Measurements from ENCODE around the gene CACNA1A. TPM values are rescaled to one million over a fixed set of nuclear protein-coding genes. Genes with fewer than 3 reads are reported as not detected.

Gene CACNA1A
- total RNA-seq, 2 donors from 2014 or later = 6.7 to 7.6 TPM

DNA sequence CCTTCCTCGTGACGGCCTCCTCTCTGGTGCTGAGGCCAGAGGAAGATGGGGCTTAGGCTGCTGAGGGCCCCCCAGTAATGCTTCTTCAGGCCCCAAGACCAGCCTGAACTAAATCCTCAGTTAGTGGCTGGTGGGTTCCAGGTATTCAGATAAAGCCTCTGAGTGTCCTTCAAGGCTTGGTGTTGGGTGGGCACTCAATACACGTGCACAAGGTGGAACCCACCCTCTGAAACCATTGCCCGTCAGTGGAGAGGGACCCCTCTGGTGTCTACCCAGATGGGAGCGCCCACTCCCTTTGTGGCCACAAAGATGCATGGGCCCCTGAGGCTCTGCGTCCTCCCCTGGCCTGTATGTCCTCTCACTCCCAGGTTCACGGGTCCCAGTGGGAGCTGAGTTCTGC is 277.0 kb downstream of the CACNA1A start:
- intact Hi-C loops (cut with DNase I) = no loop called here
- H3K4me1 ChIP-seq = peaks cover 7% of the 10 kb centered on the region
- no peak overlapping the region for H3K27ac ChIP-seq
- WGBS, 2 donors = 40 to 64% methylated on average over 4 to 7 of the region's 7 CpGs
- H3K36me3 ChIP-seq (replicated peaks in 1 of 2; ENCODE audit: insufficient read depth in 1 of 2, low read depth in 2 of 2) = no peaks in the 10 kb centered on the region
- ATAC-seq = no peak
- DNase-seq = no peak
- no peaks in the 10 kb centered on the region for H3K9me3 ChIP-seq
- H3K4me3 ChIP-seq = no peak overlapping the region
- no peak for TF ChIP-seq POLR2A (IDR thresholded peaks at IDR 0.05)
- TF ChIP-seq, protein P1, sequence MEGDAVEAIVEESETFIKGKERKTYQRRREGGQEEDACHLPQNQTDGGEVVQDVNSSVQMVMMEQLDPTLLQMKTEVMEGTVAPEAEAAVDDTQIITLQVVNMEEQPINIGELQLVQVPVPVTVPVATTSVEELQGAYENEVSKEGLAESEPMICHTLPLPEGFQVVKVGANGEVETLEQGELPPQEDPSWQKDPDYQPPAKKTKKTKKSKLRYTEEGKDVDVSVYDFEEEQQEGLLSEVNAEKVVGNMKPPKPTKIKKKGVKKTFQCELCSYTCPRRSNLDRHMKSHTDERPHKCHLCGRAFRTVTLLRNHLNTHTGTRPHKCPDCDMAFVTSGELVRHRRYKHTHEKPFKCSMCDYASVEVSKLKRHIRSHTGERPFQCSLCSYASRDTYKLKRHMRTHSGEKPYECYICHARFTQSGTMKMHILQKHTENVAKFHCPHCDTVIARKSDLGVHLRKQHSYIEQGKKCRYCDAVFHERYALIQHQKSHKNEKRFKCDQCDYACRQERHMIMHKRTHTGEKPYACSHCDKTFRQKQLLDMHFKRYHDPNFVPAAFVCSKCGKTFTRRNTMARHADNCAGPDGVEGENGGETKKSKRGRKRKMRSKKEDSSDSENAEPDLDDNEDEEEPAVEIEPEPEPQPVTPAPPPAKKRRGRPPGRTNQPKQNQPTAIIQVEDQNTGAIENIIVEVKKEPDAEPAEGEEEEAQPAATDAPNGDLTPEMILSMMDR (IDR thresholded peaks at IDR 0.05) = no peak
- H3K27me3 ChIP-seq = peaks cover 0 to 5% of the 10 kb centered on the region in 2 donors

DNA sequence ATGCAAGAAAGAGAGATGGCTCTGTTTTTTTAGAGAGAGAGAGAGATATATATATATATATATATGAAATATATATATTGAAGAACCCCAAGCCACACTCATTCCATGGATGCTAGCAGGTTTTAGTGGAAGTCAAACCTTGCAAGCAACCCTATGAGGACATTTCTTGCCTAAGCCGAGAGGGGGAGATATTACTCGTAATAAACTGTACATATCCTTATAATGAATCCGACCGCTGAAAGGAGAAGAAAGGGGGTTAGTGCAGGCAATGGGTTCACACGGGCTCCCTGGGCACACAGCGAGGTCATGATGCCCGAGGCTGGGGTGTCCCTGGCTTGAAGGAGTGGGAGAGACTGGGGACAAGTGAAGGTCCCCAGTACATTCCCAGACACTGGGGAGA is 277.7 kb downstream of the CACNA1A start:
- intact Hi-C loops (cut with DNase I) = no loop called here
- Histone ChIP-seq H3K4me3 (no peak overlapping the region), H3K36me3 (replicated peaks in 1 of 2; ENCODE audit: insufficient read depth in 1 of 2, low read depth in 2 of 2) (no peaks in the 10 kb centered on the region), H3K9me3 (no peaks in the 10 kb centered on the region), H3K4me1 (peaks cover 7% of the 10 kb centered on the region), H3K27ac (no peak overlapping the region), H3K27me3 (peaks cover 0 to 5% of the 10 kb centered on the region in 2 donors)
- TF ChIP-seq, protein P1 (IDR thresholded peaks at IDR 0.05) = no peak
- TF ChIP-seq POLR2A (IDR thresholded peaks at IDR 0.05) = no peak
- no peak for ATAC-seq
- DNase-seq = no peak
- 57 to 64% methylated on average over 7 of the region's 7 CpGs for WGBS, 2 donors

DNA sequence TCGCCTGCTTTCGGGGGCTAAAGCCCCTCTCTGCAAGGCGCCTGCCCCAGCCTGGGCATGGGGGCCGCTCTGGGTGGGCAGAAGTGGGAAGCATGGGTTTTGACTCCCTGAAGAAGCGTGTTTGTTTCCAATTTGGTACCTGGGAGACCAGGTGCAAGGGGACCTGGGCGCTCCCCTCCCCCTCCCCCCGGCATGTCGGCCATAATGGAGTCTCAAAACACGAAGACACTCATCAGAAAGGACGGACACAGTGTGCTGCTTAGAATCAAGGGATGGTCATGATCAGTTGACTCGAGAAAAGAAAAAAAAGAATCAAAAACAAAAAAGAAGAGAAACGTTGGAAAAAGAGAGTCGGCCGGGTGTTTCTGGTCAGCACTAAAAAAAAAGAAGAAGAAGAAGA is 279.3 kb downstream of the CACNA1A start:
- peaks cover 7% of the 10 kb centered on the region for H3K4me1 ChIP-seq
- WGBS, 2 donors = 60% methylated on average over 13 to 14 of the region's 14 CpGs

DNA sequence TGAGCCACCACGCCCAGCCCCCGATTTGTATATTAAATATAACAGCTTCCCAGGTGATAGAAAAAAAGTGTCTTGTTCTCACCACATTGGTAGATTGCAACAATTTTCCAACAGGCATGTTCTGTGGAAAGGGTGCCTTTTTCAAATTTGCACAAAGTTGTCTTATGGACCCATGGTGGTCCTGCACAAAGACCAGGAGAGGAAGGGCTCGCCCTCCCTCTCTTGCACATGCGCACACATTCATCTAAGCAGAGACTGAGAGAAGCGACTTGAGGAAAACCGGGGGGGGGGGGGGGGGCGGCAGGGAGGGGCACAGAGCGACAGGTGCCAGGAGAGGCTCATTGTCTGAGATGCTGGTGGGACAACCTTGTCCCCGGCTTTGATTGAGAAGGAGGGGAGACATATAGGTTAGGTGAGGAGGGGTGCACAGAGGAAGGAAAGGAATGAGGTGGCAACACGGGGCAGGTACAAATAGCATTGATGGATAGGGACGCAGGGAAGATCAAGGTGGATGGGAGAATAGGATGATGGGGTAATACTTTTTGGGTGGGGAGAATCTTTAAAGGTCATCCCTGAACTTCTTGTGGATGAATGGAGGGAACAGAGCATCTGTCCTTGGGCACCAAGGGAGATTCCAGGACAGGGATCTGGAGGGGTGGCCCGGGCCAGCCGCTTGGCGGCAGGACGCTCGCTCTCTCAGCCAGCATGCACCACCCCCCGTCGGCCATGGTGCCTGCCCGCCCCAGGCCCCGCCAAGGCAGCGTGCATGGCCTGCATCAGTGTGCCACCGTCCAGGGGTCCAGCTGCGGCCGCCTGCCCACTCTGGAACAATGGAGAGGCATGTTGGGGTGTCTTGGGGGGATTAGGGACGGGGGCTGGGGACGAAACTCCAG is 280.1 kb downstream of the CACNA1A start:
- no peak for DNase-seq
- ATAC-seq = no peak
- Histone ChIP-seq H3K4me1 (peaks cover under 1% of the 10 kb centered on the region), H3K36me3 (replicated peaks in 1 of 2; ENCODE audit: insufficient read depth in 1 of 2, low read depth in 2 of 2) (no peaks in the 10 kb centered on the region), H3K9me3 (no peaks in the 10 kb centered on the region), H3K27ac (no peak overlapping the region), H3K27me3 (peaks cover 0 to 5% of the 10 kb centered on the region in 2 donors), H3K4me3 (no peak overlapping the region)
- intact Hi-C loops (cut with DNase I) = no loop called here
- WGBS, 2 donors = 61 to 67% methylated on average over 17 to 26 of the region's 26 CpGs
- no peak for TF ChIP-seq POLR2A (IDR thresholded peaks at IDR 0.05)
- TF ChIP-seq, protein P1 (IDR thresholded peaks at IDR 0.05) = no peak

More for the DNA sequence above, 279.3 kb downstream of the CACNA1A start:
- Histone ChIP-seq H3K9me3 (no peaks in the 10 kb centered on the region), H3K36me3 (replicated peaks in 1 of 2; ENCODE audit: insufficient read depth in 1 of 2, low read depth in 2 of 2) (no peaks in the 10 kb centered on the region), H3K27me3 (peaks cover 0 to 5% of the 10 kb centered on the region in 2 donors), H3K27ac (no peak overlapping the region), H3K4me3 (no peak overlapping the region)
- intact Hi-C loops (cut with DNase I) = no loop called here
- DNase-seq = no peak
- no peak for TF ChIP-seq POLR2A (IDR thresholded peaks at IDR 0.05)
- TF ChIP-seq, protein P1 (IDR thresholded peaks at IDR 0.05) = no peak
- ATAC-seq = no peak

Measured in body of pancreas (tissue), 4 donors.